Activated CD8-positive, alpha-beta memory T cell treated with anti-CD3 and anti-CD28 coated beads for 48 hours (primary cell): Measurements from ENCODE around the gene CSPG4.

Experiments
- DNase-seq, 3 experiments: peaks; one replicate each; pipeline ENCODE4 v3.0.0-alpha.2; 2020; ENCODE audit warnings: low read depth in 2 of 3, low spot score in 2 of 3

The CSPG4 gene

GRCh38 chr15:75672646-75673425, 39.8 kb downstream of the CSPG4 start:
- no peak for DNase-seq

DNA sequence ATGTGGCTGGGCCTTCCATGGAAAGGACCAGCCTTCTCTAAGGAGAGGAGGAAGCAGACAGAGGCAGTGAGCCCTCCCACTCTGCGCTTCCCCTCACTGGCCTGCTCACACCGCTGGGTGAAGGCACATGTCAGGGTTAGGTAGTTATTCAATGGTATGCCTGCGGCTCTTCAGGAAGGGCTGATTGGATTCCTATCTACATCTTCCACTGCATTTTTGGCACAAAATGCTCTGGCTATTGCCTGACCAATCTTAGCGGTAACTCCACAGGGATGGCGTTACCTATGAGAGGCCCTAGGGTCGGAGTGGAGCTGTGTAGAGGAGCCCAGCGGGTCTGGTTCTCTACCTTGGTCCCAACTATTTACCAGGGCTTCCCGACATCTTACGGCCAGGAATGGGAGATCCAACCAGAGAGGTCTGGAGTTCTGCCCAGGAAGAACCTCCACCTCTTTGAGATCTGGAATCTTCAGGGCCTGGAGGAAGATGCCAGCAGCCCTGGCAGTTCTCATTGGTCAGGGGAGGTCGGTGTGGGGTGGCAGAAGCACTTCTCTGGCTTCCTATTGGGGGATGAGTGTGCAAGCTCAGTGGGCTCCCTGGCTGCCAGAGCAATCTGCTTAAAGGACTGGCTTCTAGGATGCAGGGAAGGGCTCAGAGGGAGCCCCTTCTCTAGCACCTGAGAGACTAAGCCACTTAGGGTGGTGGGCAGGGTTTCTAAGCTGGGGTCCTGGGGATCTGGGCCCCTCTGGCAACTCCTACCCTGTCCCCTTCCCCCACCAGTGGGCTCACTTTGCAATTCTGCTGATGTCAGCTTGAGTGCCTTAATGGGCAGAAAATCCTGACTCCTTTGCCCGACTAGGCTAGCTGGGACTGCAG, 40.7 kb downstream of the CSPG4 start:
- DNase-seq = no peak

- DNase-seq = no peak
Measured at GRCh38 chr15:75669879-75670212, 42.8 kb downstream of the CSPG4 start.

DNA sequence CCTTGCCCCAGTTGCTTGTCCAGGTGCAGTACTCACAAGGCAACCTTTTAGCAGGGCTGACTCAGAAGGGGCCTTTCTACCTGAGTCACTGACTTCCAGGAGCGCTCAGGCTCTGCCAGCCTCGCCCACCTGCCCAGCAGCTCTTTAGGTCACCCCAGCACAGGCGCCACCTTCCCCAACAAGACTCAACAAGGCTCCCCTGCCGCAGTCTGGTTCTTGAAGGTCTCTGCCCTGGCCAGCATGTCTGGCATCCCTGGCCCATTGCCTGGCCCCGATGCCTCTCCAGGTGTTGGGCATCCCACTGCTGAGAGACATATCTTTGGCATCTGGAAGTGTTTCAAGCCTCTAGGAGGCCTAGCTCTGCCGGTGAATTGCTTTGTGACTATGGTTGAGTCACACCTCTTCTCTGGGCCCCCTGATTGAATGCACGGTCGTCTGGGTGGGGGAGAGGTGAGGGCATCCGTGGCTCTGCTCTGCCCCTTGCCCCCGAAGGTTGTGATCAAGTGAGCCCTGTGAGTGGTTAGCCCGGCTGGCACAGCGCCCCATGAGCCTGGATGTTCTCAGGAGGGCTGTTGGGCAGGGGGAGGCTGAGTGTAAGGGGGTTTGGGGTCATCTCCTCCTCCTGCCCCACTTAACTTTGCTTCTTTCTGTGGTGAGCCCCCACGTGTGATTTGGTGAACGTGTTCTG, 43.3 kb downstream of the CSPG4 start:
- DNase-seq = no peak

DNA sequence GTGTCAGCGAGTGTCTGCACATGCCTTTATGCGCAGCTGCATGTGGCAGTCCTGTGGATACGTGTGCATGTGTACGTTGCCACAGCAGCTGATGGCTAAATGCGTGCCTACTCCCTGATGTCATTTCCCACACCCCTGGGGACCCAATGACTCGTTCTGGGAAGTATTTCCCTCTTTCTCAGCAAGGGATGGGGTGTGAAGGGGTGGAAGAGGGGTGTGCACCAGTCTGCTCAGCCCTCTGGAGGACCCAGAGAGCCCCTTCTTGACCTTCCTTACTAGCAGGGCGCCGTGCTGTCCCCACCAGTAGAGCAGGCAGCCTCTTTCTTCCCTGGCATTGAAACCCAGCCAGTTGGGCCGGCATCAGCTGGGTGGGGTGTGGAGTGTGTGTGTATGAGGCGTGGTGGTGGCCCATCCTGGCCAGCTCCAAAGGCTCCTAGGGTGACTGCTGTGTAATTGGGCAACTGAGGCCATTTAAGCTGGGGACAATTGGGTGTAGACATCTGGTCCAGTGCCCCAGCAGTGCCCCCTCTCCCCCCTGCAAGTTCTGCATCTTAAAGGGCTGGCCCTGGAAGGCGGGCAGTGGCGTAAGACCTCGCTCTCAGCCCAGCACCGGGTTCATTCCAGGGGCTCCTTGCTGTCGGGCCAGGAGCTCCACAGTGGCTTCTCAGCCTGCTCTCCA, 45.7 kb downstream of the CSPG4 start:
- no peak for DNase-seq

DNA sequence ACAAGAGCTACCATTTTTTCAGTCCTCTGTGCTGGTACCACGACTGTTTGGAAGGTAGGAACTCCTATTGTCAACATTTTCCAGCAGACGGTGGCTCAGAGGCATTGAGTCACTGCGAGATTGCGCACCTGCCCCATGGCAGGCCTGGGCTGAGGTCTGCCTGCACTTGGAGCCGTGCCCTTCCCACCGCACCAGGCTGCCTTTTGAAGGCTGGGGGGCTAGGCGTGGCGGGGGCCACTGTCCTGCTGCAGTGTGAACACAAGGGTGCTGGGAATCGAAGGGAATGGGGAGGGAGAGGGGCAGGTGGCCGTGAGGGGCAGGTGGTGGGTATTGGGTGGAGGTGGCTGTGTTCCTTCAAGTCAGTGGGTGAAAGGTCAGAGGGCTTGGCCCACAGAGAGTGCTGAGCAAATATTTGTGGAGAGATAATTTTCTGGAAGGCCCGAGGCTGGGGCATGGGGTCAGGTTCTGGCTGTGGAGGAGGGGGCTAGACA, 48.7 kb downstream of the CSPG4 start:
- DNase-seq = no peak

DNA sequence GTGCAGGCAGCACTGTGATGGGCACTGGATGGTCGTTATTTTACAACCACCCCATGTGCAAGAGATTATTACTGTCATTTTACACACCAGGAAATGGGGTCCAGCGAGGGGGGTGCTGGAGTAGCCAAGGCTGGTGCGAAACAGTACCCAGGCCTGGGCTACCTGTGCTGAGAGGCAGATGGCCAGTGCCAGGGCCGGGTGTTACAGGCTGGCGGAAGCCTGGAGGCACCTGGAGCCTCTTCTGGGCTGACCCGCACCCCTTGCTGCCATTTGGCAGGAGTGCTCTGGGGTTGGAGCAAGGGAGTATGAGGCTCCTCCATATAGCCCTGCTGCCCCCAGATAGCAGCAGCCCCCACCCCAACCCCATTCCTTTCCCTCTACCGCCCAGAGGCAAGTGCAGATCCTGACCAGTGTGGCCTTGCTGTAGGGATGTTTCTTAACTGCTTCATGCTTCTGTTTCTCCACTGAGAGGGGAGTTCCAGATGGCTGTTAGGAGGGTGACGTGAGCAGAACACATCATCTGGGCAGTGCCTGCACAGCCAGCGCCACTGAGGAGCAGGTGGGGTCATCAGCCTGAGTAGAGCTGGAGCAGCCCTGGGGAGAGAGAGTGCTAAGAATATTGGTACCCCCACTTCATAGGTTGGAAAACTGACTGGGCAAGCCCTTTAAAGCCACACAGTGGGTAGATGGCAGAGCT, 49.7 kb downstream of the CSPG4 start:
- no peak for DNase-seq

GRCh38 chr15:75661756-75662140, 50.9 kb downstream of the CSPG4 start:
- no peak for DNase-seq

DNA sequence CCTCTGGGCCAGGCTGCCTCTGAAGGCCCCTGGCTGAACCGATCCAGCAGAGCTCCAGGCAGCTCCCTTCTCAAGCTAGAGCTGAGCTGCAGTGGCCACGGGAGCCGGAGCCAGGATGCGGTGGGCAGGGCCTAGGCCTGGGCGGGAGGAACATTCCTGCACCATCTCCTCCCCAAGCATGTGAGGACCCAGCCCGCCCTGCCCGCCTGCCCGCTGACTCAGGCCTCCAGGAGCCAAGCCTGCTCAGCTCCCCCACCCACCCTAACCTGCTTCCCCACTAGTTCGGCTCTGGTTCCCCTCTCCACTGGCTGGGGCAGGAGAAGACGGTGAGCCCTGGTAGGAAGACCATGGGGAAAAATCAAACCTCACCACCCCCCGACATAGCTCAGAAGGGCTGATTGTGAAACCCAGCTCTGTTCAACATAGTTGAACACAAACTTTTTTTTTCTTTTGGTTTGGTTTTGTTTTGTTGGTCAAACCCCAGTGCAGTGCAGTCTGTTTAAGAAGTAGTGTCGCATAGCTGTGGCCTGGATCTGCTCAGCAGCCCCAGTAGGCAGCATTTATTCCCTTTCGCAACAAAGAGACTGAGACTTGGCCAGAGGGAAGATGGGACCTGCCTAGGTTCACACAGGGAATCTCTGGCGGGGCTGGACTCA, 51.4 kb downstream of the CSPG4 start:
- DNase-seq = no peak

DNA sequence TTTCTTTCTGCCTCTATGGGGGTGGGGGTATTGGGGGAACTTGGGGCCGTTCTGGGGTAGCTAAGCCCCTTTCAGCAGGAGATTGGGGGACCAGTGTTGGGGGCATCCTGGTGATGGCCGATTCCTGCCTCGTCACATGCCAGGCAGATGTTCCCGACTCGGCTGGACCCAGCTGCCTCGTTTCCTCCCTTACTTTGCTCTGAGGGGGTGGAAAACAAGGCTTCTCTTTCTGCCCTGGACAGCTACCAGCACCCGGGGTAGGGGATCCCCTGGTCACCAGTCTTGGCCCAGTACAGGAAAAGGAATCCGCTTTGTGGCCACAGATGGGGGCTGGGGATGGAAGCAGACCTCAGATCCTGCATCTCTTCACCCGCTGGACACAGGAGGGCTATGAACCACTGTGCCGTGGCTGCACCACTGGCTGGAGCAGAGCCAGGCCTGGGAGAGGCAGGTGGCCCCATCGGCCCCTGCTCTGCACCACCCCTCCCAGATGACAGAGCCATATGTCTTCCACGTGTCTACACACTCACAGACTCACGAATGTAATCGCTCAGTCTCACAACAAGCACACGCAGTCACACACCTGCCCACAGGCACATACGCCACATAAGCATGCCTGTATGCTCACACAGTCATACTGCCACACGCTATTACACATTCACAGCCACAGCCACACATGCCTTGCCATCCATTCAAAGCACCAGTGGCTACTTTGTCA, 52.6 kb downstream of the CSPG4 start:
- no peak for DNase-seq

GRCh38 chr15:75659141-75659771, 53.4 kb downstream of the CSPG4 start:
- no peak for DNase-seq

- DNase-seq = no peak
Measured at GRCh38 chr15:75656813-75657212, 55.8 kb downstream of the CSPG4 start.

DNA sequence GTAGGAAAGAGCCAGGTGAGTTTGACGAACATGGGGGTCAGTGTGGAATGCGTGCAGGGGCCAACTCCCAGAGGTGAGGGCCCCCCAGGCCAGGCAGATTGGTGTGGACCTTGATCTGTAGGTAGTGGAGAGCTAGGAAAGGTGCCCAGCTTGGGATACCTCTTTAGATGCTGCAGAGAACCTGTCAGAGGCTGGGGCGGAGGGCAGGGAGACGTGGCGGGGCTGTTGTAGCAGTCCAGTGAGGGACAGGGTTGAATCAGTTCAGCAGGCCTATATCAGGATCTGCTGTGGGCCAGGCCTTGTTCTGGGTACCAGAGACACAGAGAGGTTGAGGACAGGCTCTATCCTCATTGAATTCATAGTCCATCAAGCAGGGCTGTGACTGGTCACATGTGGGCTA, 56.3 kb downstream of the CSPG4 start:
- DNase-seq = no peak

- DNase-seq = no peak
Measured at GRCh38 chr15:75655931-75656330, 56.7 kb downstream of the CSPG4 start.

DNA sequence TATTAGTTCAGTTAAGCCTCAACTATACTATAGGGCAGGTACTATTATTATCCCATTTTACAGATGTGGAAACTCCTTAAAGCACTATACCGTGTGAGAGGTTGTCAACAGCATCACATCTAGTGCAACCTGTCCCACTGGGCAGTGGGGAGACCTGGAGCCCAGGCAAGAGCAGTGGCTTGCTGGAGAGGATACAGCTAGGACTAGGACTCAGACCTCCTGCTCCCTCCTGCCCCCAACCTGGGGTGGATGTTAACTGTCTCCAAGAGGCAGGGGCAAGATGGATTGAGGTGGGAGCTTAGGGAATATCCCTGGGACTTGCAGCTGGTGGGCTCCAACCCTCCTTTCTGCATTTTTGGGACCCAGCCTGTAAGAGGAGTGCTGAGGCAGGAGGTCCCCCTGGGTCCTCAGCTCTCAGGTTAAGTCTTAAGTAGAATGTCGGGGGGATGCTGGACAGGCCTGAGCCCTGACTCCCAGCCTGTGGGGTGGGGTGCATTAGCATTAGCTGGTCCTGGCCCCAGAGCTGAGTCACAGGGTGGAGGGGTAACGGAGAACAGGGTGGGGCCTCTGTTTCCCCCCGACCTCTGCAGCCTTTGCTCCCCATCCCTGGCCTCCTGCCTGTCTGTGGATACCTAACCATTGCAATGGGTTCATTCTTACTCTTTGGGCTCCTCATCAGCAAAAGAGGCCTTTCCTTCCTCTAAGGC, 58.3 kb downstream of the CSPG4 start:
- DNase-seq = no peak

DNA sequence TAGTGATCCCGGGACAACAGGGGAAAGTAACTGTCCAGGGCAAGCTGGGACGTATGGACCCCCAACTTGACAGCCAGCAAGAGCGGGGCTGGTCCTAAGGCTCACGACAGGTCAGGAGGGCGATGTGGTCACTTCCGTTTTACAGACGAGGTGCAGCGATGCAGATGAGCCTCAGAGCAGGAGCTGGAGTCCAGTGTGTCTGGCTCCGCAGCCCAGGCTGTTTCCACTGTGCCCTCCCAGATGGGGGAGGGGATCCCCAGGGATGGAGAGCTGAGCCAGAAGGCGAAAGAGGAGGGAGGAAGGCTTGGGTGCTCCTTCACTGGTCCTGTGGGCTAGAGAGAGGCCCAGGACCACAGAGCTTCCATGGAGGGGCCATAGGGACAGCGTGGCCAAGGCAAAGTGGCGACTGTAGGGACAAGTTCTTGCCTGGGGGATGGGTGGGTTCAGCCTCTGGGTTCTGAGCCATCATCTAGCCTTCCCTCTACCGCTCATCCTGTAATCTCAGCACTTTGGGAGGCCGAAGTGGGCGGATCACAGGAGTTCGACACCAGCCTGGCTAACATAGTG, 59.2 kb downstream of the CSPG4 start:
- no peak for DNase-seq

GRCh38 chr15:75651810-75652543, 60.7 kb downstream of the CSPG4 start:
- DNase-seq = no peak
